DMS153 (cell line): ENCODE results near the gene SLF2.

Source experiments
- DNase-seq: peaks from one replicate; lab custom pipeline; 2025; lab: John Stamatoyannopoulos, UW

SLF2 gene

GRCh38 chr10:101000127-101000914 is 87.6 kb downstream of the SLF2 start:
- no peak for DNase-seq

DNA sequence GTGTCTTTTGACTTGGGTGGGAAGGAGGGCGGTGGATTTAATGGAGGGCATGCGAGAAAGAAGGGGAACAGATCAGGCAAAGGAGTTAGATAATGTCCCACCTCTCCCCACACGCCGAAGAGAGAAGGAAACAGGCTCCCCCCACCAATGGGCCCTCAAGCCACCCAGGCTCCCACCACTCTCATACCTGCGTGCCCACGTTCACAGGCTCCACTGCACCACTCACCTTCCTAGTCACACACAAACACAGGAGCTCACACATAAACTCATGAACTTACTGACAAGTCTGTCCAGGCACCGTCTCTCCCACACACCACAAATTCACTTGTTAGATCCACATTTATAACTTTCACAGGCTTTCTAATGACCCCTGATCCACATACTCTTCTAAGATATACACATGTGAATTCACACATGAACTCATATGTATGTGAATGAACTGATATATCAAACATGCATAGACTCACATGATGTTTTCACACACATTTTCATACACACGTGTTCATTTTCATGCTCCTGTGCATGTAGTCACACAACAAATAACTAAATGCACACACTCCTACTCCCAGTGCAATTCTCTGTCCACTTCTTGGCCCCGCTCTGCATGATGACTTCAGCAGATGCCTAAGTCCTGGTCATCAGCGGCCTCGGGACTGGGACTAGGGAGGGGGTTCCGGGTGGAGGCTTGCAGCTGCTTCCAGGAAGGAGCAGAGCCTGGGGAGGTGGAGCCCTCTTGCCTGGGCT is 88.3 kb downstream of the SLF2 start:
- no peak for DNase-seq

- DNase-seq, result no peak
Measured at GRCh38 chr10:101001659-101002035, 88.9 kb downstream of the SLF2 start.

DNA sequence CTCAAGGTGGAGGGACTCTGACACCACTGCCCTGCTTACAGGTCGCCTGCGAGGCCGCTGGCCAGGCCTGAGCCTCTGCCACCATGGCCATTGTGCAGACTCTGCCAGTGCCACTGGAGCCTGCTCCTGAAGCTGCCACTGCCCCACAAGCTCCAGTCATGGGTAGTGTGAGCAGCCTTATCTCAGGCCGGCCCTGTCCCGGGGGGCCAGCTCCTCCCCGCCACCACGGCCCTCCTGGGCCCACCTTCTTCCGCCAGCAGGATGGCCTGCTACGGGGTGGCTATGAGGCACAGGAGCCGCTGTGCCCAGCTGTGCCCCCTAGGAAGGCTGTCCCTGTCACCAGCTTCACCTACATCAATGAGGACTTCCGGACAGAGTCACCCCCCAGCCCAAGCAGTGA is 89.7 kb downstream of the SLF2 start:
- no peak for DNase-seq

GRCh38 chr10:101003639-101004206 is 91.0 kb downstream of the SLF2 start:
- DNase-seq, result no peak

DNA sequence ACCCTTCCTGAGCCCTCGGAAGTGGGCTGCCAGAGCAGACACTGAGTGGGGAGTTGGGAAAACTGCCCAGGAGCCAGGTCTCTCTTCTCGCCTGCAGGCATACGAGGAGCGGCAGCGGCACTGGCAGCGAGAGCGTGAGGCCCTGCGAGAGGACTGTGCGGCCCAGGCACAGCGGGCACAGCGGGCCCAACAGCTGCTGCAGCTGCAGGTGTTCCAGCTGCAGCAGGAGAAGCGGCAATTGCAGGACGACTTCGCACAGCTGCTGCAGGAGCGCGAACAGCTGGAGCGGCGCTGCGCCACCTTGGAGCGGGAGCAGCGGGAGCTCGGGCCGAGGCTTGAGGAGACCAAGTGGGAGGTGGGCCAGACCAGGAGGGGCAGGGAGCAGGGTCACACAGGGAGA is 92.6 kb downstream of the SLF2 start:
- DNase-seq, result no peak

DNA sequence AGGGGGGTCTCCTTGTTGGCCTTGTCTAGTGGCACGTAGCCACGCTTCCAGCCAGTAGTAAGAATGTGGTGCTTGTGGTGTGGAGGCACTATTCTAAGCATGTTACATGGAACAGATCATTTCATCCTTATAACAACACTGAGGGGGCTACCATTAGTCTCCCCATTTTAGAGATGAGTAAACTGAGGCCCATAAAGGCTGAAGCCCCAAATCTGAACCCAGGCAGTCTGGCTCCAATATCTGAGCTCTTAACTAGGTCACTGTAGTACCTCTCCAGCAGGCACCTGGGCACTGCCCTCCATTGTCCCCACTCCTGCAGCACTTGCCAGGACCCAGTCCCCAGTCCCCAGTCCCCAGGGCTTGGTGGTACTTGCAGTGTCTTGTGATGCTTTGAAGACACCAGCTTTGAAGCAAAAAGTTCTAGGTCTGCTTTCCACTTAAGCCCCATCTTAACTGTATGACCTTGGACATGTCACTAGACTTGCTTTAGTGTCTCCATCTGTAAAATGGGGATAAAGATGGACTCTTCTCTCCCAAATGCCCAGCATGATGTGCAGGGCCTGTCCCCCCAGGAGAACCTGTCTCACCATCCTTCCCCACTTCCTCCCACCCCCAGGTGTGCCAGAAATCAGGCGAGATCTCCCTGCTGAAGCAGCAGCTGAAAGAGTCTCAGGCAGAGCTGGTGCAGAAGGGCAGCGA is 93.3 kb downstream of the SLF2 start:
- DNase-seq, result no peak

DNA sequence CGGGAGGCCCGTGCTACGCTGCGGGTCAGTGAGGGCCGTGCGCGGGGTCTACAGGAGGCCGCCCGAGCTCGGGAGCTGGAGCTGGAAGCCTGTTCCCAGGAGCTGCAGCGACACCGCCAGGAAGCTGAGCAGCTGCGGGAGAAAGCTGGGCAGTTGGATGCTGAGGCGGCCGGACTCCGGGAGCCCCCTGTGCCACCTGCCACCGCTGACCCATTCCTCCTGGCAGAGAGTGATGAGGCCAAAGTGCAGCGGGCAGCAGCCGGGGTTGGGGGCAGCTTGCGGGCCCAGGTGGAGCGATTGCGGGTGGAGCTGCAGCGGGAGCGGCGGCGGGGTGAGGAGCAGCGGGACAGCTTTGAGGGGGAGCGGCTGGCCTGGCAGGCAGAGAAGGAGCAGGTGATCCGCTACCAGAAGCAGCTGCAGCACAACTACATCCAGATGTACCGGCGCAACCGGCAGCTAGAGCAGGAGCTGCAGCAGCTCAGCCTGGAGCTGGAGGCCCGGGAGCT is 93.9 kb downstream of the SLF2 start:
- DNase-seq, result no peak

- no peak for DNase-seq
Measured at GRCh38 chr10:101007099-101007711, 94.4 kb downstream of the SLF2 start.

DNA sequence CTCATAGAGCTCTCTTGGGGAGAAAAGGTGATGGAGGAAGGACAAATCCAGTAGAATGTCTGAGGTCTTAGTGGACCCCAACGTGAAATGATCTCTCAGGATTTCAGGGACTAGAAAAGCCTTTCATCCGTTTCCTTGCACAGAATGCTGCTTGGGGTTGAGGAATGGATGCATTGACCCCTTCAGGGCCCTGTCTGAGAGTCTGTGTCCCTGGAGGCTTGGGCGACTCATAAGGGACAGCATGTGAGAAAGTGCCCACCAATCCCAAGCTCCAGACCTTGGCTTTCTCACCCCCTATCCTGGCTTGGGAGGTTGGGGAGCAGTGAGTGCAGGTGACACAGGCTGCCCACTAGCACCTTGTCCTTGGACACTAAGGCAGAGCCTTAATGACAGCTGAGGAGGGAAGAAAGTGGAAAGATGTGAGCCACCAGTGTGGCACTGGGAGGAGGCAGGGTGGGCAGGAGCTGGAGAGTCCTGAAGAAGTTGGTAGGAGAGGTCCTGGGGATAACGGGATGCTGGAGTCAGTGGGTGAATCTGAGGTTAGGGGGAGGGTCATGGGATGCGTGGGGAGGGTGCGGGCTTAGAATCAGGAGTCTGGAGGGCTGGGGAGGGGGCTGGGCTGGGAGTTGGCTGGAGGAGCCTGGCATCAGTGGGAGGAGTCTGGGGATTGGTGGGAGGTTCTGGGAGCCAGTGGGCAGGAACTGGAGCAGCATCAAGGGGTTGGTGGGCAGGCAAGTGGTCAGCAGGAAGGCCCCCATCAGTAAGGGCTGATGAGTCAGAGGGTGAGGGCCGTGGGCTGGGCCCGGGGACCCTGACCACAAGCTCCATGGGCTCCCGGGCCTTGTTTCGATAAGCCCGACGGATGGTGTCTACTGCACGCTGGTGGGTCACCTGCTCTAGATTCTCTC is 95.4 kb downstream of the SLF2 start:
- no peak for DNase-seq

DNA sequence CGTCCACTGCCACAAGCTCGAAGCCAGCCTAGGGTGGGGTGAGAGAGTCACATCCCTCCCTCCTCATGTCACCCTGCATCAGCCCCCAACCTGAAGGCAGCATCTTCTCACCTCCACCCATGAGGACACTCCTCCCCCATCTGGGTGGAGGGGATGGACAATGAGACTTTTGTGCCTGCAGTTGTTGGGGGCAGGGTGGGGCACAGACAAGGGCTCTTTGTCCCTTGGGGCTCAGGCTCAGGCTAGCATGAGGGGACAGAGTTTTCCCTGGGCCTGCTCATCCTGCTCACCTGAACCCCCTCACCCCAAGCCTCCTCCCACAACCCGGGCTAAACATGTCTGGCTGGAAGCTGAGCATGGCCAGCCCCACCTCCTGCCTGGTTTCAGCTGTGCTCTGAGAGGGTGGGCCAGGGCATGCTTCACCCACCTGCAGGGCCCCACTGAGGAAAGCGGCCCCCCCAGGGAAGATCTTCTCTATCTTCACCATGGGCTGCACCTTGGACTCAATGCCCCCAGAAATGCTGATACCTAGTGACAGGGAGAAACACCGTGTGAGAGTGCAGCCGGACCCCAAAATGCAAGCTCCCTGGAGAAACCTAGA is 96.2 kb downstream of the SLF2 start:
- DNase-seq, result no peak

DNA sequence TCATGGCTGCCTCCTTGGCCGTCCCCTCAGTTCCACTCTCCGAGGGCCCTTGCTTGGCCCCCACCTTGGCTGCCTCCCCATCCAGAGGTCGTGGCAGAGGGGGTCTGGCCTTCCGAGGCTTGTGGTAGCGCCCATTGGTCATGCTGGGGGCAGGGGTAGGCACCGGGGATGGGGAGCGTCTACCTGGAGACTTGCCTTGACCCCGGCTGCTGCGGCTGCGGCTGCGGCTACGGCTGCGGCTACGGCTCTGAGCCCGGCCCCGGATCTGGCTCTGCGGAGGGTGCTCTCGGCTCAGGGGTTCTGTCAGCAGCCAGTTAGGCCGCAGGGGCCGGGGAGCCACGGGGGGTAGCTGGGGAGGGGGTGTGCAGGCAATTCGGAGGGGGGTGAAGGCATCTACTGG is 97.6 kb downstream of the SLF2 start:
- no peak for DNase-seq

DNA sequence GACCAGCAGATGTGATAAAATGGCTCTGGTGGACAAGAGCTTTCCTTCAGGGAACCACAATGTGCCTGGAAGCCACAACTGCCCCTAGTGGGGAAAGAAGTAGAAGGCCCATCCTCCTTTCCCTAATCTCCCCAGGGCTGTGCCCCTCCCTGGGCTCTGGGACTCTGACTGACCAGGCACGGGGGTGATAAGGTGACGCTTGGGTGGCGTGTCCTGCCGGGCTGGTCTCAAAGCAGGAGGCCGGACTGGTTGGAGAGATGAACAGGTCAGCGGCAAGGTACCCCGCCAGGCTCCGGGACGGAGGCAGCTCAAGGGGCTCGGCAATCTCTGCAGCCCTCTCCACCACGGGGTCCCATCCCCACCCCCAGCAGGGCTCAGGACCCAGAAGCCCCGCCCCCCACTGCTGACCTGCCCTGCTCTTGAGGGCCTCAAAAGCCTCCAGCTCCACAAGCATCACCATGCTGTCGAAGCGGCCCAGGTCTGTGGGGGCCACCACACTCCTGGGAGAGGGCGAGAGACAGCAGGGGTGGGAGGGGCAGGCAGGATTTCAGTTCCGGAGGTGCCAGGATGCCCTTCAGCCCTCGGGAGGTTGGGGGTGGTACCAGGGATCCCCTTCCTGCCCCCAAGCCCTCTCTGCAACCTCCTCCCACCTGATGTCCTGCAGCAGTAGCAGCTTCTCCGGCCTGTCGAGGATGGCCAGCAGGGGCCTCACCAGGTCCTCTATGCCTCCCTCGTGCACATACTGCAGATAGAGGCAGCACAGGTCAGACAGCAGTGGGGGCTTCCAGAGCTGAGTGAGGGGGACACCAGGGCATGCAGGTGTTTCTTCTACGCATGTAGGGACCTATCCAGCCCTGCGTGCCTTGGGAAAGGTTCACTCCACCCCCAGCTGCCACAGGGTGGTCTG is 99.0 kb downstream of the SLF2 start:
- DNase-seq, result no peak

- peak; percentile 46 for DNase-seq
Measured at GRCh38 chr10:101012525-101013364, 100.0 kb downstream of the SLF2 start.

DNA sequence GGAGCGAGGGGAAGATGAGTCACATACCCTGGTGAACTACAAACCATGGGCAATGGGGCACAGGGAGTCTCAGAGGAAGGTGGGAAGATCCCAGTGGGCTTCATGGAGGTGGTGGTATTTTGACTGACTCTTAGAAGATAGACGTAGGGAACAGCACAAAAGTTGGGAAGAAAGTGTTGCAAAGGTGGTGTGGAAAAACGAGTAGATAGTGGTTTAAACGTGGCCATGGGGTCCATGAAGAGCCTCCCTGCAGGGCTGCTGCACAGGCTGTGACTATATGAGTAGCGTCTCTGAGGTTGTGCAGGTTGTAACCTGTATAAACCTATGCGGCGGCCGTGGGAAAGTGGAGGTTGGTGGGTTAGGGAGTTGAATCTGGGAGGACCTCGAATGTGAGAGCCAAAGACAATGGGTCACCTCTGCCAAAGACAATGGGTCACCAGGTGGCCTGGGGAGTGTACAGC is 100.6 kb downstream of the SLF2 start:
- no peak for DNase-seq

GRCh38 chr10:101014230-101014884 is 101.6 kb downstream of the SLF2 start:
- no peak for DNase-seq
